ENCODE data around the gene BTBD10. TPM values are rescaled to one million over a fixed set of nuclear protein-coding genes. Genes with fewer than 3 reads are reported as not detected.

BTBD10 gene
- total RNA-seq, 2 donors from 2014 or later = 26.1 to 28.0 TPM

DNA sequence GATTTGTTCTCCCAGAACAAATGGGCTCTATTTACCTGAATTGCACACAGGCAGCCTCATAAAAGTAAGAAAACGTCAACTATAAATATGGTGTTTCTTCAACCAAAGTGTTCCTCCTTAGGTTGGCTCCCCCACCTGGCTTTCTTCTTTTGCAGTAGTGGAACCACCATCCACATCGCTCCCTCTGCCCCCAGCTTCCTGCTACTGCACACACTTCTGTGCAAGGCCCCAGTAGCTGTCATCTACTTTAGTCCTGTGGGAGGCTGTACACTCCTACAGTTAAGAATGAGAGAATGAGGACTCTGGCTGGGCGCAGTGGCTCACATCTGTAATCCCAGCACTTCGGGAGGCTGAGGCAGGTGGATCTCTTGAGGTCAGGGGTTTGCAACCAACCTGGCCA is 95.9 kb downstream of the BTBD10 start:
- Histone ChIP-seq H3K27ac (no peak overlapping the region), H3K27me3 (no peaks in the 10 kb centered on the region), H3K36me3 (peaks cover 71% of the 10 kb centered on the region), H3K4me3 (no peak overlapping the region), H3K9me3 (no peaks in the 10 kb centered on the region), H3K4me1 (no peaks in the 10 kb centered on the region)
- DNase-seq (ENCODE audit: low spot score) = no peak
- TF ChIP-seq, protein P1, sequence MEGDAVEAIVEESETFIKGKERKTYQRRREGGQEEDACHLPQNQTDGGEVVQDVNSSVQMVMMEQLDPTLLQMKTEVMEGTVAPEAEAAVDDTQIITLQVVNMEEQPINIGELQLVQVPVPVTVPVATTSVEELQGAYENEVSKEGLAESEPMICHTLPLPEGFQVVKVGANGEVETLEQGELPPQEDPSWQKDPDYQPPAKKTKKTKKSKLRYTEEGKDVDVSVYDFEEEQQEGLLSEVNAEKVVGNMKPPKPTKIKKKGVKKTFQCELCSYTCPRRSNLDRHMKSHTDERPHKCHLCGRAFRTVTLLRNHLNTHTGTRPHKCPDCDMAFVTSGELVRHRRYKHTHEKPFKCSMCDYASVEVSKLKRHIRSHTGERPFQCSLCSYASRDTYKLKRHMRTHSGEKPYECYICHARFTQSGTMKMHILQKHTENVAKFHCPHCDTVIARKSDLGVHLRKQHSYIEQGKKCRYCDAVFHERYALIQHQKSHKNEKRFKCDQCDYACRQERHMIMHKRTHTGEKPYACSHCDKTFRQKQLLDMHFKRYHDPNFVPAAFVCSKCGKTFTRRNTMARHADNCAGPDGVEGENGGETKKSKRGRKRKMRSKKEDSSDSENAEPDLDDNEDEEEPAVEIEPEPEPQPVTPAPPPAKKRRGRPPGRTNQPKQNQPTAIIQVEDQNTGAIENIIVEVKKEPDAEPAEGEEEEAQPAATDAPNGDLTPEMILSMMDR (IDR thresholded peaks at IDR 0.05) = no peak

DNA sequence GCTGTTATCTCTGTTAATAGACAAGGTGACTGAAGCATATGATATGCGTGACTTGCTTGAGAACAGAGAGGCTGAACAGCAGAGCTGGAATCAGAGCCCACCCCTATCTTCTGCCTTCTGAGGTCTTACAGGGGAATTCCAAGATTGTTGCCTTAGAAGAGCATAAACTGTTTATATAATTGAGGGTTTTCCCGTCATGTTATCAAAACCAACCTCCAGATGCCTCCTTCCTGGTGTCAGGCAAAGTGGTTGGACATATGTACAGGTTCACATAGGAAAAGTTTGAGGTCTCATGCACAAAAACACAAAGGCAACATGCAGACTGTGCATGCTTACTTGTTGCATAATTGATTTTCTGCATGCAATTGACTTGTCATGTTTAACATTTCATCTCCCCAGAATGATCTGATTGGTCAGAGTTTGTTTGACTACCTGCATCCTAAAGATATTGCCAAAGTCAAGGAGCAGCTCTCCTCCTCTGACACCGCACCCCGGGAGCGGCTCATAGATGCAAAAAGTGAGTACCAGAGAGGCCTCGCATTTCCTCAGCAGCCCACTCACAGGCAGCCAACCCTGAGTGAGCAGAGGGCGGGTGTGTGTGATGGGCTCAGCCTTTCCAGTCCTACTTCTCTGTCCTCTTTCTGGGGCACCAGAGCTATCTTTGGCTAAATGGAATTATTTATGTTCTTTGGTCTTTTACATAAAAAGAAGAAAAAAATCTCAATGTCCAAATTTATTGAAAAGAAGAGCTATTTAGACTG is 96.6 kb downstream of the BTBD10 start:
- no peak for DNase-seq (ENCODE audit: low spot score)
- no peaks in the 10 kb centered on the region for H3K9me3 ChIP-seq
- H3K27ac ChIP-seq = no peak overlapping the region
- no peak overlapping the region for H3K4me3 ChIP-seq
- H3K4me1 ChIP-seq = no peaks in the 10 kb centered on the region
- peaks cover 71% of the 10 kb centered on the region for H3K36me3 ChIP-seq
- H3K27me3 ChIP-seq = no peaks in the 10 kb centered on the region
- TF ChIP-seq, protein P1 (IDR thresholded peaks at IDR 0.05) = no peak

- Histone ChIP-seq H3K9me3 (no peaks in the 10 kb centered on the region), H3K4me3 (no peak overlapping the region), H3K4me1 (no peaks in the 10 kb centered on the region), H3K36me3 (peaks cover 76% of the 10 kb centered on the region), H3K27ac (no peak overlapping the region), H3K27me3 (no peaks in the 10 kb centered on the region)
- TF ChIP-seq, protein P1 (IDR thresholded peaks at IDR 0.05) = no peak
- no peak for DNase-seq (ENCODE audit: low spot score)
Observed at GRCh38 chr11:13364388-13364787, 98.6 kb downstream of the BTBD10 start.

DNA sequence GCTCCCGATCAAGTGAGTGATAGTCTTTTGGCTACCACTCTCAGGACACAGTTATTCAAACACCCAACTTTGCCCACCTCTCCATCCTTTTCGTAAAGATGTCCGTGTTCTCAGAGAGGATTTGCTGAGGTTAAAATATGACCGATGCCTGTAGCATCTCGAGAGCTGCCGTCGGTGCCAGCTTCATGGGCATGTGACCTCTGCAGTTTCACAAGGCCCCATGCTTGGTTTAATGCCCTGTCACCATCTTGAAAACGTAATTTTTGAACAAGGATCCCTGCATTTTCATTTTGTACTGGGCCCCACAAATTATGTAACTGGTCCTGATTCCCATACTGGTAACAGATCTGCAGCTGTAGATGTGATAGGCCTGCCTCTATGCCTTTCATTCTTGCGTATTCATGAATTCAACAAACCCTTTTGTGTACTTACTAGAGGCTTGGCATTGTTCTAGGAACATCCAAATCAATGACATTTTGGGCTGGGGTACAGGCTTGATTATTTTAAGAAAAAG is 100.4 kb downstream of the BTBD10 start:
- peaks cover 85% of the 10 kb centered on the region for H3K36me3 ChIP-seq
- no peak overlapping the region for H3K27ac ChIP-seq
- no peaks in the 10 kb centered on the region for H3K27me3 ChIP-seq
- no peak overlapping the region for H3K4me3 ChIP-seq
- no peaks in the 10 kb centered on the region for H3K9me3 ChIP-seq
- TF ChIP-seq, protein P1 (IDR thresholded peaks at IDR 0.05) = no peak
- H3K4me1 ChIP-seq = no peaks in the 10 kb centered on the region
- DNase-seq (ENCODE audit: low spot score) = no peak

- no peak for DNase-seq (ENCODE audit: low spot score)
- H3K27me3 ChIP-seq = no peaks in the 10 kb centered on the region
- H3K36me3 ChIP-seq = peaks cover 78% of the 10 kb centered on the region
- H3K9me3 ChIP-seq = no peaks in the 10 kb centered on the region
- H3K4me3 ChIP-seq = no peak overlapping the region
- H3K4me1 ChIP-seq = no peaks in the 10 kb centered on the region
- H3K27ac ChIP-seq = no peak overlapping the region
- TF ChIP-seq, protein P1 (IDR thresholded peaks at IDR 0.05) = no peak
Observed at GRCh38 chr11:13358596-13359270, 104.3 kb downstream of the BTBD10 start.
